Fibroblast of the conjunctiva (primary cell): ENCODE data around the gene COL16A1.

Experiments used
- DNase-seq: peaks from one replicate; pipeline ENCODE4 v3.0.0-alpha.2; 2010; ENCODE audit warnings: low read depth

The COL16A1 gene

GRCh38 chr1:31624309-31624708 lies 79.5 kb downstream of the COL16A1 start:
- no peak for DNase-seq

- no peak for DNase-seq
These were observed 80.5 kb downstream of the COL16A1 start for GRCh38 chr1:31623365-31623764.

- no peak for DNase-seq
These were observed 81.7 kb downstream of the COL16A1 start for GRCh38 chr1:31621847-31622730.

- no peak for DNase-seq
These were observed 82.4 kb downstream of the COL16A1 start for GRCh38 chr1:31621498-31621820.

GRCh38 chr1:31620631-31621497 lies 83.0 kb downstream of the COL16A1 start:
- no peak for DNase-seq

- DNase-seq: no peak
These were observed 84.6 kb downstream of the COL16A1 start for GRCh38 chr1:31618916-31619846.

- no peak for DNase-seq
These were observed 85.7 kb downstream of the COL16A1 start for GRCh38 chr1:31617916-31618746.

GRCh38 chr1:31617218-31617915 lies 86.5 kb downstream of the COL16A1 start, which contains the start of gene HCRTR1:
Gene HCRTR1 (plus strand): TSS chr1:31617689. CDS start chr1:31619193, 1,504 bp downstream.
- DNase-seq: no peak

GRCh38 chr1:31615939-31616338 lies 87.9 kb downstream of the COL16A1 start:
- DNase-seq: no peak

GRCh38 chr1:31615414-31615813 lies 88.4 kb downstream of the COL16A1 start:
- no peak for DNase-seq

GRCh38 chr1:31614414-31615005 lies 89.3 kb downstream of the COL16A1 start:
- DNase-seq: no peak

- no peak for DNase-seq
These were observed 94.2 kb downstream of the COL16A1 start for GRCh38 chr1:31609514-31610118.

GRCh38 chr1:31607360-31607759 lies 96.5 kb downstream of the COL16A1 start:
- DNase-seq: no peak

GRCh38 chr1:31605908-31606427 lies 97.8 kb downstream of the COL16A1 start:
- peak; percentile 34 for DNase-seq
